Transverse colon (tissue), 4 donors: ENCODE measurements around the gene RAB24. TPM values are rescaled to one million over a fixed set of nuclear protein-coding genes. Genes with fewer than 3 reads are reported as not detected.

Experiments used
- DNase-seq: peaks from one replicate; pipeline ENCODE4 v3.0.0-alpha.2; 2019
- H3K27ac ChIP-seq, 4 donors: fragments of 200-600 bp; sonication (generic); 2 replicates each; pipeline ENCODE4 v1.5.1; 2016 to 2018; ENCODE audit warnings: inconsistent platforms in 4 of 4
- H3K27me3 ChIP-seq: fragments of 200-600 bp; sonication (generic); 2 replicates; pipeline ENCODE4 v1.5.1; 2017; ENCODE audit warnings: inconsistent platforms
- H3K36me3 ChIP-seq, 4 donors: fragments of 200-600 bp; sonication (generic); 2 replicates each; pipeline ENCODE4 v1.5.1; 2017 to 2019; ENCODE audit warnings: inconsistent platforms in 4 of 4
- H3K4me1 ChIP-seq, 4 donors: fragments of 200-600 bp; sonication (generic); 2 replicates each; pipeline ENCODE4 v1.5.1; 2017 to 2020; ENCODE audit warnings: inconsistent platforms in 4 of 4
- H3K4me3 ChIP-seq, 4 donors: fragments of 200-600 bp; sonication (generic); 1 replicate in 1 of 4; 2 replicates in 3 of 4; pipeline versions ENCODE4 v1.5.1 to v1.6.1; 2017 to 2019; ENCODE audit warnings: inconsistent platforms in 4 of 4
- H3K9me3 ChIP-seq, 2 donors: fragments of 200-600 bp; sonication (generic); 2 replicates each; pipeline ENCODE4 v1.5.1; 2017 to 2019; ENCODE audit warnings: inconsistent platforms in 2 of 2
- EP300 ChIP-seq: sonication (generic); formaldehyde crosslinking; IDR thresholded peaks from one replicate; pipeline ENCODE4 v1.6.1; 2017; ENCODE audit warnings: antibody characterized with exemption, low read depth
- POLR2A ChIP-seq: fragments of 450-650 bp; IDR thresholded peaks from one replicate; pipeline ENCODE4 v1.6.1; 2016; ENCODE audit warnings: antibody characterized with exemption, mild to moderate bottlenecking, moderate library complexity
- POLR2AphosphoS5 ChIP-seq, 3 donors: sonication (generic); formaldehyde crosslinking; IDR thresholded peaks; one replicate each; pipeline ENCODE4 v1.6.1; 2016; ENCODE audit warnings: antibody characterized with exemption in 3 of 3
- WGBS, 2 donors: methylation state at CpG; one replicate each; pipeline ENCODE4 v1.1.5; 2018; ENCODE audit warnings: low coverage in 1 of 2; 5-methylcytosine and 5-hydroxymethylcytosine counted together
- in situ Hi-C, 4 donors: fragments of 200-750 bp; cut with MboI; loops; one replicate each; pipeline versions ENCODE4 v1.15.0 to v1.15.1; 2017; ENCODE audit warnings: low sequenced_read_pairs in 3 of 4, low pct_ligation_motif_present in 1 of 4, low pct_unique_long_range_greater_than_20kb in 1 of 4
- intact Hi-C: fragments of 100-400 bp; cut with DNase I; formaldehyde crosslinking; loops from one replicate; pipeline ENCODE4 v1.15.1; 2023; ENCODE audit warnings: low total_unique reads
- total RNA-seq, 4 donors: library from RNA; depleted of rRNA; stranded (reverse); fragments of >200 nt; gene quantifications; one replicate each; pipeline ENCODE4 v1.1.0, GENCODE V29; 2016
- TF ChIP-seq, protein P1 (sequence below), 5 experiments: fragments of 200-600 bp in 3 of 5; fragments of 450-650 bp in 2 of 5; sonication (generic) in 3 of 5; IDR thresholded peaks; 1 replicate in 2 of 5; 2 replicates in 3 of 5; pipeline ENCODE4 v1.5.1; 2016 to 2017; ENCODE audit warnings: antibody characterized with exemption in 5 of 5, inconsistent platforms in 3 of 5, mild to moderate bottlenecking in 2 of 5, moderate library complexity in 1 of 5

Gene RAB24
- total RNA-seq, 4 donors from 2014 or later, result 38.2 to 68.1 (median 51.8) TPM

DNA sequence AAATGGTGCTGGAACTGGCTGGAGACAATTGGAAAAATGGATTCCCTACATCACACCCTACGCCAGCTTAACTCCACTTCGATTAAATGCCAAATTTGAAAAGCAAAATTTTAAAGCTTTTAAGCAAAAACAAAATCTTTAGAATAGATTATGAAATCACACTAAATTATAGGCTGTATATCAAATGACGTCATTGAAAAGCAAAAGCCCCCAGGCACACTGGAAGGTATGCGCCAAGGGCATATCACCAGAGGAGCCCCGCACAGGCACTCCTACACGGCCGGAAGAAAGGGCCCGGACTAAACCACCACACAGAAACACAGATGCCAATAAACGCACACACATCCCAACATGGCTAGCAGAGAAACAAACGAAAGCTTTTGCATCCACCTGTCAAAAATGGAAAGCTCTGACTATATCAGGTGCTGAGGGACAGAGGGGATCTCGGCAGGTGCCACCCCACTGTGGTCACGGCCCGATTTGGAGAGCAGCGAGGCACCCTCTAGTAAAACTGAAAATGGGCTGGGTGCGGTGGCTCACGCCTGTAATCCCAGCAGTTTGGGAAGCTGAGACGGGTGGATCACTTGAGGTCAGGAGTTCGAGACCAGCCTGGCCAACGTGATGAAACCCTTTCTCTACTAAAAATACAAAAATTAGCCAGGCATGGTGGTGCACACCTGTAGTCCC is 25.2 kb upstream of the RAB24 start:
- Histone ChIP-seq H3K27me3 (no peaks in the 10 kb centered on the region), H3K9me3 (no peaks in the 10 kb centered on the region), H3K4me1 (peaks cover 0 to 13% (median 5%) of the 10 kb centered on the region in 4 donors), H3K27ac (no peak overlapping the region), H3K36me3 (peaks cover 0 to 10% (median 2%) of the 10 kb centered on the region in 4 donors), H3K4me3 (no peak overlapping the region)
- TF ChIP-seq, protein P1, sequence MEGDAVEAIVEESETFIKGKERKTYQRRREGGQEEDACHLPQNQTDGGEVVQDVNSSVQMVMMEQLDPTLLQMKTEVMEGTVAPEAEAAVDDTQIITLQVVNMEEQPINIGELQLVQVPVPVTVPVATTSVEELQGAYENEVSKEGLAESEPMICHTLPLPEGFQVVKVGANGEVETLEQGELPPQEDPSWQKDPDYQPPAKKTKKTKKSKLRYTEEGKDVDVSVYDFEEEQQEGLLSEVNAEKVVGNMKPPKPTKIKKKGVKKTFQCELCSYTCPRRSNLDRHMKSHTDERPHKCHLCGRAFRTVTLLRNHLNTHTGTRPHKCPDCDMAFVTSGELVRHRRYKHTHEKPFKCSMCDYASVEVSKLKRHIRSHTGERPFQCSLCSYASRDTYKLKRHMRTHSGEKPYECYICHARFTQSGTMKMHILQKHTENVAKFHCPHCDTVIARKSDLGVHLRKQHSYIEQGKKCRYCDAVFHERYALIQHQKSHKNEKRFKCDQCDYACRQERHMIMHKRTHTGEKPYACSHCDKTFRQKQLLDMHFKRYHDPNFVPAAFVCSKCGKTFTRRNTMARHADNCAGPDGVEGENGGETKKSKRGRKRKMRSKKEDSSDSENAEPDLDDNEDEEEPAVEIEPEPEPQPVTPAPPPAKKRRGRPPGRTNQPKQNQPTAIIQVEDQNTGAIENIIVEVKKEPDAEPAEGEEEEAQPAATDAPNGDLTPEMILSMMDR (IDR thresholded peaks at IDR 0.05), result no peak
- no peak for TF ChIP-seq POLR2A
- no peak for TF ChIP-seq EP300
- no peak for TF ChIP-seq POLR2AphosphoS5 (IDR thresholded peaks at IDR 0.05)
- in situ Hi-C loops (no loop called here), intact Hi-C loops (no loop called here)
- 89 to 94% methylated on average over 8 to 19 of the region's 19 CpGs for WGBS, 2 donors
- no peak for DNase-seq

GRCh38 chr5:177327539-177328522 is 24.3 kb upstream of the RAB24 start:
- peaks cover 0 to 13% (median 5%) of the 10 kb centered on the region in 4 donors for H3K4me1 ChIP-seq
- 84 to 87% methylated on average over 9 to 28 of the region's 28 CpGs for WGBS, 2 donors
- intact Hi-C loops, result no loop called here

GRCh38 chr5:177325868-177326381 is 22.4 kb upstream of the RAB24 start:
- peaks cover 0 to 13% (median 5%) of the 10 kb centered on the region in 4 donors for H3K4me1 ChIP-seq
- no peaks in the 10 kb centered on the region for H3K27me3 ChIP-seq
- no peak for DNase-seq
- 50% methylated on average over 1 of the region's 1 CpG; no CpG with 5 or more reads in 1 of the 2 donors for WGBS, 2 donors
- in situ Hi-C loops (no loop called here), intact Hi-C loops (no loop called here)
- peak overlapping the region in 3 of 4 donors; percentile 5 to 42 (median 28) for H3K27ac ChIP-seq
- H3K4me3 ChIP-seq, result no peak overlapping the region
- no peaks in the 10 kb centered on the region for H3K36me3 ChIP-seq
- no peaks in the 10 kb centered on the region for H3K9me3 ChIP-seq
- TF ChIP-seq POLR2AphosphoS5 (IDR thresholded peaks at IDR 0.05) (no peak), POLR2A (no peak), EP300 (no peak)
- TF ChIP-seq, protein P1 (IDR thresholded peaks at IDR 0.05), result no peak

More at GRCh38 chr5:177327539-177328522, 24.3 kb upstream of the RAB24 start:
- no peak for DNase-seq
- Histone ChIP-seq H3K4me3 (no peak overlapping the region), H3K36me3 (peaks cover 0 to 2% (median 0%) of the 10 kb centered on the region in 4 donors), H3K9me3 (no peaks in the 10 kb centered on the region), H3K27me3 (no peaks in the 10 kb centered on the region), H3K27ac (peak overlapping the region in 1 of 4 donors; percentile 37)
- TF ChIP-seq EP300 (no peak), POLR2AphosphoS5 (IDR thresholded peaks at IDR 0.05) (no peak)
- in situ Hi-C loops, result no loop called here

DNA sequence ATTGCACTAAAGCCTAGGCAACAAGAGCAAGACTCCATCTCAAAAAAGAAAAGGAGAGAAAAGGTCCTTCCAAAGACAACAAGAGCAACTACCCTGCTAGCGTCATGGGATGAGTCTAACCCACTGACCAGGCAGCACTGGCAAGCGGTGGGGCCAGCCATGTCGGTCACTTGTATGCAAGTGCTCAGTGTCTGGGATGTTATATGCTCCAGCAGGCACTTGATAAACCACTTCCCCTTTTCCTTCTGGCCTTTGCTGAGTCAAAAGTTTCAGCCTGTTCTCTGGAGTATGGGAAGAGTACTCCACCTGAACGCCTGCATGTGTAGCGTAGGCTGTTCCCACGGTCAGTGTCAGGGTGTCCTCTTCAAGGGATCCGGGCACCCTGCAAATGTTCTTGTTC is 17.4 kb upstream of the RAB24 start:
- Histone ChIP-seq H3K4me1 (peaks cover 0 to 9% (median 4%) of the 10 kb centered on the region in 4 donors), H3K36me3 (no peaks in the 10 kb centered on the region), H3K9me3 (no peaks in the 10 kb centered on the region), H3K27ac (no peak overlapping the region), H3K27me3 (no peaks in the 10 kb centered on the region), H3K4me3 (no peak overlapping the region)
- in situ Hi-C loops, result loop anchor here in 1 of 4 donors (25.0 kb wide), 1 partner anchor 141 kb away; the partner anchor contains the start of gene DBN1
- no peak for TF ChIP-seq POLR2A
- intact Hi-C loops, result no loop called here
- 85% methylated on average over 7 of the region's 7 CpGs; no CpG with 5 or more reads in 1 of the 2 donors for WGBS, 2 donors
- DNase-seq, result no peak
